ENCODE results near the gene USP46. TPM values are rescaled to one million over a fixed set of nuclear protein-coding genes. Genes with fewer than 3 reads are reported as not detected.

Gene USP46
- total and polyA plus RNA-seq, 2 of the 13 experiments (the other 11 are each of a cell fraction or from before 2014, with no cell fraction given), result 4.7 to 17.4 TPM

GRCh38 chr4:52659001-52659721 is at the start of gene USP46 (continued):
- no peak for TF ChIP-seq RERE (CRISPR knock-in tag; IDR thresholded peaks at IDR 0.05; ENCODE audit: low read depth)
- TF ChIP-seq PCBP1 (IDR thresholded peaks at IDR 0.05; ENCODE audit: borderline replicate concordance, low read depth, low read length), result no peak
- no peak for TF ChIP-seq POGZ (CRISPR knock-in tag; IDR thresholded peaks at IDR 0.05)
- TF ChIP-seq ZNF639 (CRISPR knock-in tag; conservative IDR thresholded peaks at IDR 0.05), result no peak
- TF ChIP-seq ZNF652 (CRISPR knock-in tag; IDR thresholded peaks at IDR 0.05; ENCODE audit: borderline replicate concordance, low read depth), result no peak
- TF ChIP-seq TFAP4 (IDR thresholded peaks at IDR 0.05; ENCODE audit: borderline replicate concordance, low read depth), result no peak
- no peak for TF ChIP-seq ZBTB21 (CRISPR knock-in tag; IDR thresholded peaks at IDR 0.05)
- 0 out of 2 replicates have a peak, but pooled peaks have one; percentile 48 for TF ChIP-seq ZNF234 (CRISPR knock-in tag; conservative IDR thresholded peaks at IDR 0.05)
- no peak for TF ChIP-seq HOMEZ (CRISPR knock-in tag; IDR thresholded peaks at IDR 0.05; ENCODE audit: low read depth)
- no peak for TF ChIP-seq ZNF850 (CRISPR knock-in tag; conservative IDR thresholded peaks at IDR 0.05)
- TF ChIP-seq HNF1A (IDR thresholded peaks at IDR 0.05; ENCODE audit: low read depth), result no peak
- no peak for TF ChIP-seq HNF1A (CRISPR knock-in tag; IDR thresholded peaks at IDR 0.05; ENCODE audit: borderline replicate concordance)
- no peak for TF ChIP-seq ZBTB46 (CRISPR knock-in tag; IDR thresholded peaks at IDR 0.05; ENCODE audit: borderline replicate concordance)

All from HepG2 (cell line).